HEK293 (cell line): ENCODE data around the gene ZNF358.

Source experiments
- BCL11A ChIP-seq: fragments of 450-650 bp; formaldehyde crosslinking; IDR thresholded peaks from 2 replicates; pipeline ENCODE4 v1.5.1; 2016; ENCODE audit warnings: low read depth, missing biosample characterization, missing genetic modification characterization
- CTCF ChIP-seq: fragments of 450-650 bp; formaldehyde crosslinking; IDR thresholded peaks from 2 replicates; pipeline ENCODE4 v1.5.1; 2016; ENCODE audit warnings: missing biosample characterization, missing genetic modification characterization
- GLI2 ChIP-seq: fragments of 450-650 bp; formaldehyde crosslinking; IDR thresholded peaks from 2 replicates; pipeline ENCODE4; 2017; ENCODE audit warnings: missing biosample characterization, missing genetic modification characterization, low read depth, borderline replicate concordance
- KLF1 ChIP-seq: fragments of 450-650 bp; formaldehyde crosslinking; IDR thresholded peaks from 2 replicates; pipeline ENCODE4 v1.5.1; 2016; ENCODE audit warnings: missing biosample characterization, missing genetic modification characterization
- PBX3 ChIP-seq: sonication (generic); formaldehyde crosslinking; IDR thresholded peaks from 2 replicates; pipeline ENCODE4 v1.8.1; 2022; ENCODE audit warnings: mild to moderate bottlenecking, moderate library complexity, missing genetic modification reagents
- TCF7L2 ChIP-seq: IDR thresholded peaks from 2 replicates; pipeline ENCODE4 v1.6.1; 2011; ENCODE audit warnings: low read depth, mild to moderate bottlenecking, inconsistent platforms, low read length, moderate library complexity, borderline replicate concordance
- ZFP41 ChIP-seq: fragments of 450-650 bp; formaldehyde crosslinking; IDR thresholded peaks from 2 replicates; pipeline ENCODE4 v1.5.1; 2016; ENCODE audit warnings: missing biosample characterization, missing genetic modification characterization, borderline replicate concordance
- ZFP69B ChIP-seq: fragments of 450-650 bp; formaldehyde crosslinking; IDR thresholded peaks from 2 replicates; pipeline ENCODE4 v1.5.1; 2016; ENCODE audit warnings: missing biosample characterization, missing genetic modification characterization
- ZNF514 ChIP-seq: fragments of 450-650 bp; formaldehyde crosslinking; IDR thresholded peaks from 2 replicates; pipeline ENCODE4 v1.5.1; 2016; ENCODE audit warnings: missing biosample characterization, missing genetic modification characterization
- ZNF548 ChIP-seq: fragments of 450-650 bp; formaldehyde crosslinking; IDR thresholded peaks from 2 replicates; pipeline ENCODE4 v1.5.1; 2016; ENCODE audit warnings: missing biosample characterization, missing genetic modification characterization
- ZNF549 ChIP-seq: fragments of 450-650 bp; IDR thresholded peaks from 2 replicates; pipeline ENCODE4 v1.5.1; 2018; ENCODE audit warnings: missing biosample characterization, missing genetic modification characterization, mild to moderate bottlenecking, inconsistent platforms, moderate library complexity
- ZNF76 ChIP-seq: fragments of 450-650 bp; formaldehyde crosslinking; IDR thresholded peaks from 2 replicates; pipeline ENCODE4; 2016; ENCODE audit warnings: low read depth, missing biosample characterization, missing genetic modification characterization, borderline replicate concordance

- no peak for TF ChIP-seq CTCF
- no peak for TF ChIP-seq TCF7L2
- no peak for TF ChIP-seq ZNF76 (tag by site-specific recombination)
- no peak for TF ChIP-seq ZNF514
- no peak for TF ChIP-seq ZNF549 (tag by site-specific recombination)
- TF ChIP-seq GLI2 = no peak
- TF ChIP-seq ZNF548 = no peak
- TF ChIP-seq PBX3 = no peak
- no peak for TF ChIP-seq KLF1
- no peak for TF ChIP-seq BCL11A (tag by site-specific recombination)
- no peak for TF ChIP-seq ZFP69B (tag by site-specific recombination)
- TF ChIP-seq ZFP41 = no peak
These were observed 11.8 kb downstream of the ZNF358 start for GRCh38 chr19:7527516-7528191.
